Measurements from ENCODE around the gene SUGP1.

Gene SUGP1

DNA sequence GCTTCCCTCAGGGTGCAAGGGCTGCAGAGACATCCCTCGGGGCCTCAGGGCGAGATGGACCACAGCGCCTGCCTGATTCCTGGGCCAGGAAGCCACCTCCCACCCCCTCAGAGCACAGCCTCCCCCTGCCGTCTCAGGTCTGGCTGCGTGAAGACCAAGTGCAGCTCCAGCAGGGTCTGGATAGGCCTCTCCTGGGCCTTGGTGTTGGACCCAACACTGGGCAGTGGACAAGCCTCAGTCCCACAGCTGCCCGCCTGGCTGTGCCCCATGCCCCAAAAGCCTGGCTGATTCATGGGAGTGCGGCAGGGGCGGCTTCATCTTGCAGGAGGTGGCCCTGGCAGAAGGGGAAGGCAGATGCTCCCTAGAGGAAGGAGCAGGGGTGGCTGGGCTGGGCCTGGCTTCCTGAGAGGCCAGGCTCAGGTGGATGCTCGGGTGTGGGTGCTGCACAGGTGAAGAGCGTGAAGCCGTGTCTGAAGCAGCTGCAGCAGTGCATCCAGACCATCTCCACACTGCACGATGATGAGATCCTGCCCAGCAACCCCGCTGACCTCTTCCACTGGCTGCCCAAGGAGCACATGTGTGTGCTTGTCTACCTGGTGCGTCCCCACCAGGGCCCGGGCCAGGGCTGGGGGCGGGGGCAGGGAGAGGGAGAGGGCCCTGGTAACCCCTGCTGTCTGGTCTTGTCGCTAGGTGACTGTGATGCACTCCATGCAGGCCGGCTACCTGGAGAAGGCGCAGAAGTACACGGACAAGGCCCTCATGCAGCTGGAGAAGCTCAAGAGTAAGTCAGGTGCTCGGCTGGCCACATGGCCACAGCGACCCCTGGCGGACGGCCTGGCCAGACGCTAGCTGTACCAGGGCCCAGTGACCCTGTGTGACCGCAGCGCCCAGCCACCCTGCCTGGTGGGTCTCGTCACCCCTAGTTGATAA, 22.0 kb upstream of the SUGP1 start:
- no peak overlapping the region for H3K4me3 ChIP-seq (ENCODE audit: low read depth, low read length)

DNA sequence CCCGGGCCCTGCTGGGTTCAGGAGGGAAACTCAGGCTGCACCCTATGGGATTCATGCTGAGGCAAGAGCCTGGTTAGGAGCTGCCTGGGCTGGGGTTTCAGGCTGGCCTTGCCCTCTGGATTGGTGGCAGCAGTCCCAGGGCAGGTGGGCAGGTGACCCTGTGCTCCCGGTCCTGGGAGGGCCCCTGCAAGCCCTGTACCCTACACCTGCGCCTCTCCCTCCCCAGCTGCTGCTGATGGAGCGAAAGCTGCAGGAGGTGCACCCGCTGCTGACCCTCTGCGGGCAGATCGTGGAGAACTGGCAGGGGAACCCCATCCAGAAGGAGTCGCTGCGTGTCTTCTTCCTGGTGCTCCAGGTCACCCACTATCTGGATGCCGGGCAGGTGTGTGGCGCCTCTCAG, 20.7 kb upstream of the SUGP1 start:
- H3K4me3 ChIP-seq (ENCODE audit: low read depth, low read length): no peak overlapping the region

DNA sequence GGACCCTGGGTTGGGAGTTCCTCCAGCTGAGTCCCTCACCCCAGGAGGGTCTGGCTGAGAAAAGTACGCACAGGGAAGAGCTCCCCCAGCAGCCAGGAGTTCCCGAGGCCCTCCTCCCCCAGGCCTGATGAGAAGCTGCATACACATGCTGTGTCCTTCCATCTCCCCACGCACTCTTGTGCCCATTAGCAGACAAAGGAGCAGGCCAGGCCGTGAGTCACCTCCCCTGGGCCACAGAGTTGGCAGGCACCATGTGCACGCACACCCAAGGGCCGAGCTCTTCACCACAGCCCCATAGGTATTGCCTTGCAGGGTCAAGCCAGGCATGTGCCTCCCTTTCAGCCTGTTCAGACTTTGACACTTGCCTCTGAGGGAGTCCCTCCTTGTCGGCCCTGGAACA, 17.8 kb upstream of the SUGP1 start:
- no peak overlapping the region for H3K4me3 ChIP-seq (ENCODE audit: low read depth, low read length)

- no peak overlapping the region for H3K4me3 ChIP-seq (ENCODE audit: low read depth, low read length)
Measured at GRCh38 chr19:19337120-19337519, 16.8 kb upstream of the SUGP1 start.

- no peak overlapping the region for H3K4me3 ChIP-seq (ENCODE audit: low read depth, low read length)
Measured at GRCh38 chr19:19336597-19336996, 16.3 kb upstream of the SUGP1 start.

- H3K4me3 ChIP-seq (ENCODE audit: low read depth, low read length): no peak overlapping the region
Measured at GRCh38 chr19:19335408-19336158, 15.3 kb upstream of the SUGP1 start.

GRCh38 chr19:19334989-19335344, 14.7 kb upstream of the SUGP1 start:
- no peak overlapping the region for H3K4me3 ChIP-seq (ENCODE audit: low read depth, low read length)

GRCh38 chr19:19334063-19334988, 14.0 kb upstream of the SUGP1 start:
- H3K4me3 ChIP-seq (ENCODE audit: low read depth, low read length): no peak overlapping the region

GRCh38 chr19:19329126-19329525, 8.8 kb upstream of the SUGP1 start:
- no peak overlapping the region for H3K4me3 ChIP-seq (ENCODE audit: low read depth, low read length)

GRCh38 chr19:19327672-19328071, 7.4 kb upstream of the SUGP1 start:
- H3K4me3 ChIP-seq (ENCODE audit: low read depth, low read length): no peak overlapping the region

GRCh38 chr19:19324059-19324770, 3.9 kb upstream of the SUGP1 start:
- no peak overlapping the region for H3K4me3 ChIP-seq (ENCODE audit: low read depth, low read length)

- peak overlapping the region; percentile 98 for H3K4me3 ChIP-seq (ENCODE audit: low read depth, low read length)
Measured at GRCh38 chr19:19321141-19321577, 850 bp upstream of the SUGP1 start.

GRCh38 chr19:19319732-19320360, 463 bp downstream of the SUGP1 start:
- peak overlapping the region; percentile 98 for H3K4me3 ChIP-seq (ENCODE audit: low read depth, low read length)

DNA sequence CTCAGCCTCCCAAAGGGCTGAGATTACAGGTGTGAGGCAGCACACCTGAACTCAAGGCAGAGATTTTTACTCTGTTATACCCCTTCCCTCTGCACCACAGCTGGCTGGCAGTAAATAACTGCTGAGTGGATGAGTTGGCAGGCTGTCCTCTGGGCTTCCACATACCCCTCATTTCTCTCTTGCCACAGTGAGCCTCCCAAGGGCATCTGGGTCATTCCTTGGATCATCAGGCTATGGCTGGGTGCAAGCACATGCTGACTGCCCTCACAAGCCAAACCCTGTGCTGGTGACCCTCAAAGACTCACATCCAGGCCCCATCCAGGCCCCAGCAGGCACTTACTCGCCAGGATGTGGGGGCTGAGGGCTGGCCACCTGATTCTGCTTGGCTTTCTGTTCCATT, 4.2 kb downstream of the SUGP1 start:
- no peak overlapping the region for H3K4me3 ChIP-seq (ENCODE audit: low read depth, low read length)

DNA sequence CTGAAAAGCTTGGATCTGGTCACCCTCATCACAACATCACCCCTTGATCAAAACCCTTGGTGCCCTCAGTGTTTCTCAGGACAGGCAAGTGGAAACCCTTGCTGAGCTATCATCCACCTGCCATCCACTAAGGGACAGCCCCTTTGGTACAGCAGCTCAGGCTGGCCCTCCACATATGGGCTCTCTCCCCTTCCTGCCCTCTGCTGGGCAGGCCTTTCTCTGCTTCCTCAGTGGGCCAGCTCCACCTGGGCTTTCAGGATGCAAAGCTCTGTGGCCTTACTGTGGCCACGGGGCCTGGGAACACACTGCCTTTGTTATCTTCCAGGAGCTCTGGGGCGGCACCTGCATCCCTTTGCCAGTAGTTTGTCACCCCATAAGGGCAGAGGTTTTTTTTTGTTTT, 4.9 kb downstream of the SUGP1 start:
- no peak overlapping the region for H3K4me3 ChIP-seq (ENCODE audit: low read depth, low read length)

DNA sequence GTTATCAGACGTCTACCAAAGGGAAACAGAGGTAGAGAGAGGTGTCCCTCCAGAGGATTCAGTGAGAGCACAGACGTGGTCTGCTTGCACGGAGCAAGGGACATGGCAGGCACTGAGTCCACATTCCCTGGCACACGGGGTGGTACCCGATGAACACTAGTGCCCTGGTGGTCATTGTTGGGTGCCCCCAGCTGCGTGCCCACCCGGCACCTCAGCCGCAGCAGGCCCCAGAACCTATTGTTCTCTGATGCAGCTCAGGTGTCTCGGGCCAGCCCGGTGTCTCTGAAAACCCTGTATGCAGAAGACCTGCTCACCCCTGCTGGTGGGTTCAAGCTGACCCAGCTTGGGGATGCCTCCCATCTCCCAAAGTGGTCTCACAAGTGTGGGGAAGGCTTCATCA, 11.9 kb downstream of the SUGP1 start:
- no peak overlapping the region for H3K4me3 ChIP-seq (ENCODE audit: low read depth, low read length)

DNA sequence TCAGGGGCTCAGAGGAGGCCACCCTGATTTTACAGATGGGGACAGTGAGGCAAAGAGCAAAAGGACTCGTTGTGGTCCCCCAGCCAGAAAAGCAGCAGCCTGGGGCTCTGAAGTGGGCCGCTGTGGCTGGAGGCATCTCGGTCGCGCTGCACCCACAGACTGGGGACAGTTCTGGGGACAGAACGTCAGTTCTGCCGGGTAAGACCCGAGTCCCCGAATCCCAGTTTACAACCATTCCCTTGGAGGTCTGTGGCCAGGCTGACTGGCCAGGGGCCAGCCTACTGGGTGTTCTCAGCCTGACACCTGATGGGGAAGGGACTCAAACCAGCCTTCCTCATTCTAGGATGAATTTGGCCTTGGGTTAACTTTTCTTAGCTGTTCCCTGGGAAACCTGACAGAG, 14.1 kb downstream of the SUGP1 start:
- H3K4me3 ChIP-seq (ENCODE audit: low read depth, low read length): no peak overlapping the region

- H3K4me3 ChIP-seq (ENCODE audit: low read depth, low read length): no peak overlapping the region
Measured at GRCh38 chr19:19305696-19306095, 14.6 kb downstream of the SUGP1 start.

- H3K4me3 ChIP-seq (ENCODE audit: low read depth, low read length): no peak overlapping the region
Measured at GRCh38 chr19:19305066-19305465, 15.2 kb downstream of the SUGP1 start.
